SW 1271 (cell line): ENCODE data around the gene ASIC1.
"Not testable (repeated sequence)": the region's sequence is repeated elsewhere in the genome, so short reads cannot be mapped to it uniquely, and the experiment has no call there.

Source experiments
- DNase-seq, 2 experiments: peaks; one replicate each; lab custom pipeline; 2025; lab: John Stamatoyannopoulos, UW

The ASIC1 gene

GRCh38 chr12:50061946-50062686 is 4.7 kb downstream of the ASIC1 start:
- no peak for DNase-seq

- DNase-seq, result no peak
Measured at GRCh38 chr12:50062728-50063460, 5.5 kb downstream of the ASIC1 start.

- DNase-seq, result no peak
Measured at GRCh38 chr12:50065726-50066310, 8.4 kb downstream of the ASIC1 start.

- DNase-seq, result peak in 1 of 2 experiments; percentile 41
Measured at GRCh38 chr12:50066402-50066801, 9.0 kb downstream of the ASIC1 start.

GRCh38 chr12:50069069-50069468 is 11.7 kb downstream of the ASIC1 start:
- no peak for DNase-seq

GRCh38 chr12:50069539-50069938 is 12.1 kb downstream of the ASIC1 start:
- DNase-seq, result no peak

GRCh38 chr12:50070314-50071060 is 13.1 kb downstream of the ASIC1 start:
- peak in 1 of 2 experiments; percentile 65 for DNase-seq

- no peak for DNase-seq
Measured at GRCh38 chr12:50072198-50072907, 15.0 kb downstream of the ASIC1 start.

- DNase-seq, result no peak
Measured at GRCh38 chr12:50073206-50073605, 15.8 kb downstream of the ASIC1 start.

- no peak for DNase-seq
Measured at GRCh38 chr12:50073712-50074111, 16.3 kb downstream of the ASIC1 start.

- DNase-seq, result peak; percentile 44 to 71
Measured at GRCh38 chr12:50074936-50075807, 17.8 kb downstream of the ASIC1 start.

- no peak for DNase-seq
Measured at GRCh38 chr12:50075808-50076170, 18.4 kb downstream of the ASIC1 start.

- no peak for DNase-seq
Measured at GRCh38 chr12:50077099-50077498, 19.7 kb downstream of the ASIC1 start.

- DNase-seq, result no peak
Measured at GRCh38 chr12:50078281-50078680, 20.9 kb downstream of the ASIC1 start.

GRCh38 chr12:50079771-50080170 is 22.4 kb downstream of the ASIC1 start:
- no peak for DNase-seq

- no peak for DNase-seq
Measured at GRCh38 chr12:50081096-50081808, 23.9 kb downstream of the ASIC1 start.

- DNase-seq, result no peak
Measured at GRCh38 chr12:50082644-50083043, 25.2 kb downstream of the ASIC1 start.

- DNase-seq, result no peak
Measured at GRCh38 chr12:50083301-50083700, 25.9 kb downstream of the ASIC1 start.

GRCh38 chr12:50084409-50084774 is 27.0 kb downstream of the ASIC1 start:
- DNase-seq, result not testable (repeated sequence)
